Activated CD4-positive, alpha-beta T cell treated with anti-CD3 and anti-CD28 coated beads for 24 hours (primary cell): ENCODE measurements around the gene AFF3.
"Not testable (repeated sequence)": the region's sequence is repeated elsewhere in the genome, so short reads cannot be mapped to it uniquely, and the experiment has no call there.

Experiments used
- DNase-seq, 2 donors: peaks; one replicate each; pipeline ENCODE4 v3.0.0-alpha.2; 2020; ENCODE audit warnings: low read depth in 2 of 2

The AFF3 gene

DNA sequence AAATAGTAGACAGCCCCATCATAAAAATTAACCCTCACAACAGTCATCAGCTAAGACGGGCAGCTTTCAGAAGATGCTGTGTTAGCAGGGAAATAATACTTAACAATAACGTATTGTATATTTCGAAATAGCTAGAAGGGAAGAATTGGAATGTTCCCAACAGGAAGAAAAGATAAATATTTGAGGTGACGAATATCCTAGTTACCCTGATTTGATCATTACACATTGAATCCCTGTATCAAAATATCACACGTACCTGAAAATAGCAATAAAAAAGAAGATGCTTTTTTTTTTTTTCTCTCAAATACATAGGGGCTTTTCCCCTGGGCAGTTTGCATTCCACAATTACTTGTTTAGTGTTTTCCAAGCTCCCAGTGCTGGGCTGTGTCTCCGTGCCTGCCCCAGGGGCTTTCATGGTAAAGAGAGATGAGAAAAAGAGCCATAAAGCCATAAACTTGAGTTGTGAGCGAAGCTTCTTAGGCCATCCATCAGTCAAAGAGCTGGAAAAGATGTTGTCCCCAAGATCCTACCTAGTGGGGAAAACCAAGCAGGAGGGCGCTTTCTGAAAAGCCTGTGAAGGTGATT is 469.5 kb downstream of the AFF3 start:
- no peak for DNase-seq

DNA sequence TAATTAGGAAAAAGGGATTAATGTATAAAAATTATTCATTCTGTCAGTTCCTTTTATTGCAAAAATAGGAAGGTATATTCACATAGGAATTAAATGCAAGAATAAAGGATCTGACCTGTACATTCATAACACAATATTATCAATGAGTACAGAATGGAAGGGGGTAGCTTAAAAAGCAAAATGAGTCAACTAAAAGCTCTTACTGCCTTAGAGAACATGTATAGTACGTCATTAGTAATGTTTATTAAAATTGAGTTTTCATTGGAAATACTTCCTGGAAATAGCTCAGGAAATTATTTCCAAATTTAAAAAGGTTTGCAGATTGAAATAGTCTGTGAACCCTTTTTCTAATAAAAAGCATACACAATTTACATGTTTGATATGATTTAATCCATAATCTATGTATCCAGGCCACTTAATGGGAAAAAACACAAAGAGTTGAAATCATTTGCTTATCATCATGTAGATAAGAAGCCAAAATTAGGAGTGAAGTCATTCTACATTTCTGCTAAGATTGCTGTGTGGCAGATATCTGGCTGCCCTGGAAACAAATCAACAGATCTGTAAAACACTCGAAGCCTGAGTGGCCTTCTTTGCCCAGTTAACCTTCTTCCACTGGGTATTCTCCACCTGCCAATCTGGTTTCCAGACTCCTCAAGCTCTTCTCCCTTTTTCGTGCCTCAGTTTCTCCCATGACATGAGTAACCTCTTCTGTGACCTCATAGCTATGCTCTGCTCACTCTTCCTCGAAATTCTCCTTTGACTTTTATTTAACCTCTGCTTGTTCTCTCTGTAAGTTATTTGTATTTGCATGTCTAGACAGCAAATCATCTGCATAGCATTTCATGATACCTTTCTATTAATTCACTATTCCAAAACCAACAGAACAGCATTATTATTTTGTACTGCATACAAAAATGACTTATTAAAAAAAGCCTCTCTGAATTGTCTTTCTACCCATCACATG is 471.3 kb downstream of the AFF3 start:
- no peak for DNase-seq

DNA sequence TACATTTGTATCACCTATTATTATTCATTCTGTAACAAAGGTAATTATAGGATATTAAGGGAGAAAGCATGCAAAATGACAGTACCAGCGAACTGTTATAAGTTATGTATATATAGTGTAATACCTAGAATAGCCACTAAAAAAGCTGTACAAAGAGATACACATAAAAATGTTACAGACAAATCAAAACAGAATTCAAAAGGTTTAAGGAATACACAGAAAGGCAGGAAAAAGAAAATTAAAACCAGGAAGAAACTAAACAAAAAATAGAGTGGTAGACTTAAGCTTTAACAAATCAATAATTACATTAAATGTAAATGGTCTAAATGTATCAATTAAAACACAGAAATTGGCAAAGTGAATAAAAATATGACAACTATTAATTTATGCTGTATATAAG is 476.1 kb downstream of the AFF3 start:
- no peak for DNase-seq

DNA sequence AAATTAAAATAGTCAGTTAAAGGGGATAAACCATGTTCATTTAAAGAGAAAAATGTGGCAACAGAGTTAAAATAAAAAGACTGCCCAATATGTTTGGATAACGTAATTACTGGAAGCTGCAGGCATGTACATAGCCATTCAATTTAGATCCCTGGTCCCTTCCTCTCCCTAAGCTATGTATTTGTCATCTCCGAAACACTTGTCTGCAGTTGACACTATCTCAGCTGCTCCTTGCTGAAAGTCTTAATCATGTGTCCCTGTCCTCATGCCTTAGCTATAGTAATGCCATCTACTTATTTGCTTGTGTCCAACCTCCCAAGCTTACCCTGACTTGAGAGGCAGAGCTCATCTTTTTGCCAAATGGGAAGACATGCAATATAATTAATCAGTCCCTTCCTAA is 478.7 kb downstream of the AFF3 start:
- DNase-seq, result no peak

DNA sequence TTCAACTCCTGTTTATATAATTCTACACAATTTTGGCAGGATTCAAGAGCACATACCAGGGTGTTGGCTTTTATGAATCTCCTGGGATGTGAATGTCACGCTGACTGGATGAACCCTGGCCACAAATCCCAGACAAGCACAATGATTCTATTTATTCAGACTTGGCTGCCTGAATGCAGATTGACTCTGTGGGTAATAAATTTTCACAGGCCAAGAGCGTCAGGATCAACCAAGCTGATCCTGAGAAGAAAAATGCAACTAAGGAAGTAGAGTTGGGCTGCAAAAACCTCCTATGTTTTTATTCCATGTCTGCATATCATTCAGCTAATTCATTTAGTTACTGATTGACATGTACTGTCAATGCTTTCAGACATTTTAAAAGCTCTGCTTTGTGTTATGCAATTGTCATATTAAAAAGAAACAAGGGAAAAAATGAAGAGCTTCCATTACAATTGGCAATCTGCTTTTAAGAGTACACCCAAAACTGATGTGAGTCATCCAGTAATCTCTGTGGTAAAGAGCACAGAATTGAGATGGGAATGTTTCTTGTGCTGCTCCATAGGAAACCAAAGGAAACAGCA is 479.5 kb downstream of the AFF3 start:
- DNase-seq, result no peak

DNA sequence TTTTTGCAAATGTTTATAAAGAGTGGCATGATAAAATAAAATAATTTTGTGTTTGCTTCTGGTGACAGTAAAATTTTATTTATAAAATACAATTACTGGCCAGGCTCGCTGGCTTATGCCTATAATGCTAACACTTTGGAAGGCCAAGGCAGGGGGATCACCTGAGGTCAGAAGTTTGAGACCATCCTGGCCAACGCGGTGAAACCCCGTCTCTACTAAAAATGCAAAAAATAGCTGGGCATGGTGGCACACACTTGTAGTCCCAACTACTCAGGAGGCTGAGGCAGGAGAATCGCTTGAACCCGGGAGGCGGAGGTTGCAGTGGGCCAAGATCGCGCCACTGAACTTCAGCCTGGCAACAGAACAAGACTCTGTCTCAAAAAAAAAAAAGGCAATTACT is 480.6 kb downstream of the AFF3 start:
- DNase-seq, result not testable (repeated sequence)

DNA sequence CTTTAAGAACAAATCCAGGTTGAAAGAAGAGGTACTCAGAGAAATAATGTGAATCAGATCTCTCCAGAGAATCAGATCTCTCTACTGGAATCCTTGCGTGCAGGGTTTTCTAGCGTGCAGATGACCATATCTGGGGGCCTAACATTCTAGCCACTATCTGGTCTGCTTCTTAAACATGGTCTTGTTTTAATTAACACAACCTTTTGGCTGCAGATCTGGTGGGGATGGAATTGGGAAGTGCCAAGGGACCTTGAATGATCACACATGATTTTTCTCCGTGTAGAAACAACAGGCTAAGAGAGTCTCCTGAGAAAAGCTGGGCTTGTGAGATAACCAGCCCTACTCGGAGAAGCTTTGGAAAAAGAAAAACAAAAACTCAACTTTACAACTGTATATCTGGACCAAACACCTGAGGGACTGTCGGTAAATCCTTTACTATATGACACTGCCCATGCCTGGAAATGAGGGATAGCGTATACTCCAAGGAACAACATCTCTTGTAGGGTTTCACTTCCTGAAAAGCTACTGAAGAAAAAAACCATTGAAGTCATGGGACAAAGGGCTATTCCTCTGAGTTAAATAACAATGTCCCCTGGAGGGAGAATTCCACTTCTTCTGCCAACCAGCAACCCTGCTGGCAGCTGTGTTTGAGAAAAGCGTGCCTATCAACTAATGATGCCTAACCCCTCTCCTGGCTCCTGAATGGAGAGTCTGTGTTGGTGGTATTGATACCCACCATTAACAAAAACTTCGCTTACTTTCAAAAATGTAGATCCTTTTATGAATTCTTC is 481.6 kb downstream of the AFF3 start:
- DNase-seq, result no peak

DNA sequence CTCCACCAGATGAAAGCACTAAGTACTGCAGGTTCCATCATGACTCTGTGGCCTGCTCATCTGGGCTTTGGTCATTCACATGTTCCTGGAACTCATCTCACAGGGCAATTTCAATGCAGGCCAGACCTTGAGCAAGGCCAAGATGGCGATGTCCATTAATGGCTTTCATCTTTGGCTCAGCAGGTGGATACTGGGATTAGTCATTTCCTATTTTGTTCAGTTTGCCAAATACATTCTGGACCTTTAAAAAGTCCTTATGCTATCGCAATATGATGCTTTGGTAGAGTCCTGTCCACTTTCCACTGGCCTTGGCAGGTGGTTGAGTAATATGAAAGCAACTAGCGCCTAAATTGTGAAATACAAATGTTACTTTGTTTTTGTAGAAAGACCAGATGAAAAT is 482.5 kb downstream of the AFF3 start:
- no peak for DNase-seq

DNA sequence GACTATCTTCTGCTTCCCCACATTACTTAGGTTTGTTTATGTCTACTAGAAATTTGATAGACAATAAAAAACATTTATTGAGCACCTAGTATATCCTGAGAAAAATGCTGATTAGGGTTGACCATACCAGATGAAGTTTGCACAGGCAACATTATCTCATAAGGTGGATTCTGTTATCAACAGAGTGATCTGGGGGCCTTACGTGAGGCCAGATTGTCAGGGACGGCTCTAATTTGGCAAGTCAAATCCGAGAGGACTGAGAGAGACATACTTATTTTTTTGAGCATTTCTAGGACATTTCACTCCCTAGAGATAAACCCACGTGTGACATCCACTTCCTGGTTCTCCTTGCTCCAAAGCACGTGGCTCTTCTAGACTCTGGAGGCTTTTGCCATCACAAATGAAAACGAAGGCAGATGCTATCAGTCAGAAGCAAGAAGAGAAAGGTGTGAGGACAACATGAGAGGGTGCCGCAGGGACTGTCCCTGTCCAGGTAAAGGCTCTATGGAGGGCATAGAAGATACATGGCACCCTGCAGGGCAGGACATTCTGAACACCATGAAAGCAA is 484.6 kb downstream of the AFF3 start:
- DNase-seq, result no peak

DNA sequence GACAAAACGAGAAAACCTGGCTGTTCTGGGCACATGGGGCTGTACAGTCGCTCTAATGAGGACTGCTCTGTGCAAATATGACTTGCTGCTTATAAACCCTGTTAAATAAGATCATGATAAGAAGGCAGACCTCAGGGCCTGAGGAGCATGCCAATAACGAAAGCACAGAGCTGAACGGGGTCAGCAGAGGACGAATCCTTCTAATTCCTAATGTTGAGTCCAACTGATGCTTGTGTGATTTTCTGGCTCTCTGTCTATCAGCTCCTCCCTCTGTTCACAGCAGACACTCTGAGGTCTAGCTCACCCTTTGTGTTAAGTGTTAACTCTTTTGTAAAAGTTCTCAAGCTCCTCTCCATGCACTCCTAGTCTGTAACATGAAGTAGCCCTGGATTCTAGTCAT is 485.4 kb downstream of the AFF3 start:
- DNase-seq, result no peak

DNA sequence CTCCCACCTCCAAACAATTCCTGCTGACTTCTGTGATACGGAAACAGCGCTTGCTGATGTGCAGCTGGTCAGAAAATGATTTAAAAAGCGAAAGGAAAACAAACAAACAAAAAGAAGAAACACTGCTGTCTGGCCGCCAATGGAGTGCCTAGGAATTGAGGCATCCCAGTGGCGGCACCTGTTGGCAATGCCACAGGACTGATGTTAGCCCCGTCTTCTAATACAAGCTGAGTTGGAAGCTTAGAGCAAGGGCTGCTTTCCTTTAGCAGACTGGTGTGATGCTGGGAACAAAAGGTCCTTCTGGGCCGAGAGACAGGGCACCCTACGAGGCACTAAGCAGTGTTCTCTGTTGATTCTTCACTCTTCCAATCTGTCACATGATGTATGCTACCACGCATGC is 489.0 kb downstream of the AFF3 start:
- DNase-seq, result no peak

DNA sequence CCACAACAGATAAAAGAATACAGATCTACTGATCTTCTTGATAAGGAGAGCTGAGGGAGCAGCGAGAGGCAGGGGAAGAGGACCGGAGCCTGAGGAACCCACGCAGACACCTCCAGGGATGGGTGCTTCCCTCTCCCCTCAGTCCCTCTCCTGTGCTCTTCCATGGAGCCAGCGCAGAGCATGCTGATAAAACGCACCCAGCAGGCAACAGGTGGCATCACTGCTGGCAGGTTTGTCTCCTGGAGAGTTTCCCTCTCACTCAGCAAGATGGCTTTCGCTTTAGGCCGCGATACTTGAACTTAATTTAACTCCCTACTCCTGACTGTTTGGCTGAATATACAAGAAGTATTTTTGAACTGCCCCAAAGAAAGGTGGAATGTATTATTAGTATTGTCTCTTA is 489.5 kb downstream of the AFF3 start:
- DNase-seq, result no peak

DNA sequence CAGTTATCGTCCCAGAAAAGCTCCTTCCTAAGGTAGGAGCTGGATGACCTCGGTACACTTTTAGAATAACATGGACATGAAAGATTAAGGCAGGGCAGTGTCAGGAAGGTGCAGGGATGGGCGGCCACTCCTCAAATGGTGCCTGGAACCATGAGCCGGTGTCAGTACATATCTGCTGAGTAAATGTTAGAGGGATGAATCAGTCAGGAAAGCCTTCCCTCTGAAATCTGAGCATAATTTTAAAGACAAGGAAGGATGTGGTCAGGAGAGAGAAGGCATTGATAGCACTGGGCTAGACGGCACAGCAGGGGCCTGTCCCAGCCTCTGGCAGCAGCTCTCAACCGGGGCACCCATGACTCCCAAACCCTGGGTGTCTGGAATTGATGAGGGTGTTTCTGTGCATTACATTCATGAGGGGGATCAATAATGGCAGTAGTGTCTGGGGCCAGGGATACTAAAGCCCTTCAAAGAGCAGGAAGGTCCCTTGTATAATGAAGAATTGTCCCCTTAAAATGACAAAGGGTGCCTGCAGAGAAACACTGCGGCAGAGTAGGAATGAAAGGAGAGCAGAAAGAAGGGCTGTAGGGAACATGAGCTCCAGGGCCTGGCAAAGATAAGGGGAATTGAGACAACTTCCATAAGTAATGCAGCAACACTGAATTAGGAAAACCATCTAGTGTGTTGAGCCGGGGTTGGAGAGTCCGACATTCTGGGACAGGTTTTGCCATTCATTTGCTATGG is 490.3 kb downstream of the AFF3 start:
- DNase-seq, result no peak

DNA sequence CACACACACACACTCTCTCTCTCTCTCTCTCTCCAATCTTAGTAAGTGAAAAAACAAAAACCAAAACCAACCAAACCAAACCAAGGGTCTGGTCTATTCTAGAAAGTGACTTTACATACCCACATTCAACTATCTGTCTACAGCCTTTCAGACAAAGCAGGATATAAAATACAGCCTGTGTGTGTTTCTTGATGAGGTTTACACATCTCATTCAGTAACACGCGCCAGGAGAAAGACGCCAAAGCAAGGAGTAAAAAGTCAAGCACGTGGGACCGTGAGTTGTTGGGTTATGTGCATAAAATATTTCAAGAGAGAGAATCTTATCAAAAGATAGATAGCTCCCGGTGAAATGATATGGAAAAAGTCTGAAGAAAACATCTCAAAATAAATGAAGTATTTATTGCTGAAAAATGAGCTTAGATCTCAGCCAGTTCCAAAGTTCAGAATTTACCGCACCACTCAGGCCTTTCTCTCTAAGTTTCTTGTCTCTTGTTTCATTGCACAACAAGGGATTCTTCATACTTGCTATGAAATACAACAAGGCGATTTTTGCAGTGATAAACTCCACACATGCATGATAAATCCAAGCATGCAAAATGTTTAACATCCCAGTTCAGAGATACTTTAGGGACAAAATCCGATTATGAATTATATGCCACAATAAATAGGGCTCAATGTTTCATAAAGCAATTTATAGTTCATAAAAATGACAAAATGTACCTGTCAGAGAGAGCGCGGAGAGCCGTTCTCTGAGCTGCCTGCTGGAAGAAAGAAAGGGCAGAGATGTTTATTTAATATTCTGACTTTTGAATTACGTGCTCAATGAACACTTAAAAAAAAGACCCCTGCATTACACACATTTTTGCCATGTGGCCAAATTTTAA is 493.2 kb downstream of the AFF3 start:
- no peak for DNase-seq

DNA sequence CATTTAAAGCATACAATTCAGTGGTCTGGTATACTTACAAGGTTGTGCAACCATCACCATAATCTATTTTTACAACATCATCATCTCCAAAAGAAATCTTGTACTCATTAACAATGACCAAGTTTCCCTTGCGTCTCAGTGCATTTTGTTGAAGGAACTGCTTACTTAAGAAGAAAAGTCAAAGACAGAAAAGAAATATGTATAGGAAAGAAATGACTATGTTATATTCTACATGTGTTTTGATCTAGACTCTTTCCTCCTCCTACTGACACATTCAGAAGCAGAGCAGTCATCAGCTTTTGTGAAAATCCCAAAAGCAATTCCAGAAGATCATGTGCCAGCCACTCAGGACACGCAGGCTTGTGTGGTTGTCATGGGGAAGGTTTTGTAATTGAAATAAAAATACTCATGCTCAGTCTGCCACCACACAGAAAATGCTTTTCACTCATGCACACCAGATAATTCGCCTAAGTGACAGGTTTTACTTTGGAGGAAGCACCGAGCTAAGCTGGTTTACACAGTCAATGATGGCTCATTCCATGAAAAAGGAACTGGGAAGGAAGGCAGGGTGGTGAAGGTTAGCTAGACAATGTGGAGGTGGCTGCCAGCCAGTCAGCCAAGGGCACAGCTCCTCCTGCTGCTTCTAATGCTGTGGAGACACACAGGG is 494.1 kb downstream of the AFF3 start:
- DNase-seq, result no peak

DNA sequence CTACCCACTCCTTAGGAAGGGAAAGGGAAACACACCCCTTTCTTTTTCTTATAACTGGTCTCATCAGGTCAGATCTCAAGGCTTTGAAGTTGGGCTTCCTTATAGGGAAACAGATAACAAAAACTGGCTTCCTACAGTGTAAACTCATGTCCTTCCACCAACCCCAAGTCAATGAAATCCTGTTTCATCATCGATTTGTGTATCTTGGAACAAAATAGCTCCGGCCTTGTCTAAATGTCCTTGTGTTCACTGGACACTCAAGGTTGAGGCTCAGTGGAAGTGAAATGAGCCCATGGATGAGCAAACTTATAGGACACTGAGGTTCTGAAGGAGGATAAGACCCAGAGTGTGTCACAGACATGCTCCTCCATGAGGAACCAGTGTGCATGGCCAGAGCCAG is 496.4 kb downstream of the AFF3 start:
- DNase-seq, result no peak

DNA sequence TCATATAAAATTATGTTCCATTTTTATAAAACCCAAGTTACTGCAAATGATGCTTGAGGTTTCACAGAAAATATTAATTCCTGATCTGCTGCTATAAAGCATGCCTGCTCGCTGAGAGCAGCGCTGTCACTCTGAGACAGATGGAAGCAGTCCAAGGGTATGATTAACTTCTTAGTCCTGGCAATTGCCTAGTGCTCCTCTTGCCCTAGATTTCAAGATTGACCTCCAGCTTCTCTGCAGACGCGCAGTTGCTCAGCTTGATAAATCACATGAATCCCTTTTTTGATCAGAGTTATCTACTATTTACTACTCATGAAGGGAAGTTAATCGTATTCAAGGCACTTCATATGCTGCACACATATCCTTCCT is 498.0 kb downstream of the AFF3 start:
- DNase-seq, result no peak

DNA sequence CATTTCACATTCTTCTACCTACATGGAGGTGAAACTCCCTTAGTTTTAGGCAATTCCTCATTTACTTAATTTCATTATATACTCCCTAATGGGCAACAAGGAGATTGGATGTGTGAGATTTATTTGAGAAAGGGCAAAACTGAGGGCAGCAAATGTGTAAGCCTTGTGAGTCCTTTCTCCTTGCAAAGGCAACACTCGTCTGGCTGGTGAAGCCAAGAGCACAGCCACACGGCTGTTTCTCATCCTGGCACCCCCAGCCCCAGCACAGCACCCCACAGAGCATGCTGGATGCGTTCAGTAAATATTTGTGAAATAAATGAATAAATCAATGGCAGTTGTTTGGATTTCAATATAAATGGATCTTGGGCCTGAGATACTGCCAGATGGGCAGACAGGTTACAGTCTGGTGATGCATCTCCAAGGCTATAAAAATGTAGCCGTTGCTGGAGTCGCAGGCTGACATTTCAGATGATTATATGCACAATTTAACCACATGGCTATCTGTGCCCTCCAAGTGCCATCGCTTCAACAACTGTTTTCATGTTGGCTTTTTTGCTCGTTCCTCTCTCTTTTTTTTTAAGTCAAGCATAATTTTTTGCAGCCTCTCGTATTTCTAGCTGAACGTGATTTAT is 498.5 kb downstream of the AFF3 start:
- no peak for DNase-seq

DNA sequence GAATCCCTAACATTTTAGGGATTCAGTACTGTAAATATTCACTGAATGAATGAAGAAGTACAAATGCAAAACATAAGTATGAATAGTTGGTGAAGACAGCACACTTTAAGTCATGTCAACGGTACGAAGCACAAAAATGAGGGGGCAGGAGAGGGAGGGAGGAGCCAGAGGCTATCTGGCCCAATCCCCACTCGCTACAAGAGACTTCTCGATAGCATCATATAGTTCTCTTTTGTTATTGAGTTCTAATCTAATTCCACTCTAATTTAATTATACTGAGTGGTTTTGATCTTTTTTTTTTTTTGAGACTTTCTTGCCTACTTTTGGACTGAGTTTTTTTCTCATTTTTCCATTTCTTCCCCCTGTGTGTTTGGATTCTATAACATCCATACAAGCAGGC is 500.4 kb downstream of the AFF3 start:
- no peak for DNase-seq
